PC-3 (cell line): ENCODE data around the gene ZNF507. TPM values are rescaled to one million over a fixed set of nuclear protein-coding genes. Genes with fewer than 3 reads are reported as not detected.
A peak's percentile ranks its signal among the peaks of the same experiment; 100 is the strongest.

Experiments
- ATAC-seq: fragments of 200-7000 bp; cut with Tn5 transposase; 2 replicates; pipeline ENCODE4 v1.9.1; 2020; ENCODE audit warnings: mild to moderate bottlenecking, moderate library complexity
- BruUV-seq: library from RNA; stranded (reverse); fragments of 400-500 nt; replicated peaks from 2 replicates; lab custom pipeline; 2021; lab: Mats Ljungman, UMichigan
- CTCF ChIA-PET: fragments of 300-600 bp; sonication (Branson Sonifier 250); formaldehyde crosslinking; loops from one replicate; lab custom pipeline; 2022; ENCODE audit warnings: antibody characterized with exemption; lab: Charles Lee
- POLR2A ChIA-PET: fragments of 300-600 bp; sonication (Branson Sonifier 250); formaldehyde crosslinking; loops from one replicate; lab custom pipeline; 2022; ENCODE audit warnings: antibody characterized with exemption; ENCODE audit not compliant: unreplicated experiment; lab: Charles Lee
- DNase-seq: peaks from one replicate; pipeline ENCODE4 v3.0.0-alpha.2; 2015
- H2AFZ ChIP-seq: fragments of 300-600 bp; sonication (generic); 2 replicates; pipeline ENCODE4 v1.6.0; 2016; ENCODE audit warnings: antibody characterized with exemption, low read length
- H3F3A ChIP-seq: fragments of 300-600 bp; sonication (generic); one replicate; pipeline ENCODE4 v1.6.0; 2017; ENCODE audit warnings: antibody characterized with exemption, low read length, control low read depth, mild to moderate bottlenecking; ENCODE audit not compliant: unreplicated experiment
- H3K27ac ChIP-seq: fragments of 300-600 bp; sonication (generic); 2 replicates; pipeline ENCODE4 v1.5.1; 2016; ENCODE audit warnings: mild to moderate bottlenecking, low read length
- H3K27me3 ChIP-seq: fragments of 300-600 bp; sonication (generic); 2 replicates; pipeline ENCODE4 v1.6.1; 2016; ENCODE audit warnings: low read length, mixed read lengths
- H3K36me3 ChIP-seq: fragments of 300-600 bp; sonication (generic); 2 replicates; pipeline ENCODE4 v1.6.1; 2016; ENCODE audit warnings: low read depth, mixed run types, low read length, mixed read lengths
- H3K4me1 ChIP-seq: fragments of 300-600 bp; sonication (generic); 2 replicates; pipeline ENCODE4 v1.5.1; 2016; ENCODE audit warnings: low read length; ENCODE audit not compliant: insufficient read depth
- H3K4me2 ChIP-seq: fragments of 300-600 bp; sonication (generic); 2 replicates; pipeline ENCODE4 v1.6.0; 2016; ENCODE audit warnings: low read length
- H3K4me3 ChIP-seq: fragments of 300-600 bp; sonication (generic); 2 replicates; pipeline ENCODE4 v1.5.1; 2016; ENCODE audit warnings: mild to moderate bottlenecking, low read length, mixed read lengths
- H3K79me2 ChIP-seq: fragments of 300-600 bp; sonication (generic); 2 replicates; pipeline ENCODE4 v1.6.1; 2017; ENCODE audit warnings: low read length, mixed read lengths
- H3K9ac ChIP-seq: fragments of 300-600 bp; sonication (generic); 2 replicates; pipeline ENCODE4 v1.6.0; 2016; ENCODE audit warnings: mild to moderate bottlenecking, low read length
- H3K9me2 ChIP-seq: fragments of 300-600 bp; sonication (generic); replicated peaks from 2 replicates; pipeline ENCODE4 v1.6.1; 2016; ENCODE audit warnings: mixed run types, low read length, mixed read lengths
- H3K9me3 ChIP-seq: fragments of 300-600 bp; sonication (generic); 2 replicates; pipeline ENCODE4 v1.6.1; 2016; ENCODE audit warnings: low read length, mixed read lengths
- H4K20me1 ChIP-seq: fragments of 300-600 bp; sonication (generic); 2 replicates; pipeline ENCODE4 v1.6.1; 2016; ENCODE audit warnings: low read length, mixed read lengths
- CTCF ChIP-seq: fragments of 300-600 bp; sonication (generic); conservative IDR thresholded peaks from 2 replicates; pipeline ENCODE4 v1.5.1; 2017; ENCODE audit warnings: antibody characterized with exemption, low read depth, mild to moderate bottlenecking, low read length
- EZH2 ChIP-seq: fragments of 300-600 bp; sonication (generic); IDR thresholded peaks from one replicate; pipeline ENCODE4 v1.6.1; 2017; ENCODE audit warnings: antibody characterized with exemption, mild to moderate bottlenecking, low read length; ENCODE audit not compliant: unreplicated experiment
- EZH2phosphoT487 ChIP-seq: fragments of 300-600 bp; sonication (generic); IDR thresholded peaks from 2 replicates; pipeline ENCODE4 v1.6.1; 2018; ENCODE audit warnings: mild to moderate bottlenecking, antibody characterized with exemption, low read length, borderline replicate concordance
- intact Hi-C: fragments of 100-400 bp; cut with micrococcal nuclease; formaldehyde crosslinking; loops from 2 replicates; pipeline ENCODE4 v1.9.0; 2023
- total RNA-seq: library from RNA; depleted of rRNA; stranded (reverse); fragments of >200 nt; gene quantifications from 2 replicates; pipeline ENCODE4 v1.2.3, GENCODE V29; 2014

The ZNF507 gene
- total RNA-seq, 1 experiment from 2014 or later, result 4.9 TPM

GRCh38 chr19:32343550-32344262 lies 1.7 kb upstream of the ZNF507 start:
- intact Hi-C loops, result loop anchor here (5.0 kb wide), 1 partner anchor 34 kb away; no protein-coding TSS in a partner anchor
- Histone ChIP-seq H3K4me2 (peak overlapping the region; percentile 52), H3K9me3 (no peaks in the 10 kb centered on the region), H3K4me1 (peaks cover 24% of the 10 kb centered on the region), H3K27me3 (no peaks in the 10 kb centered on the region), H3K27ac (peak overlapping the region; percentile 49), H3F3A (no peaks in the 10 kb centered on the region), H3K4me3 (peak overlapping the region; percentile 43; the same call in 1 of the 2 replicates), H3K9me2 (no peaks in the 10 kb centered on the region), H3K9ac (no peak overlapping the region), H2AFZ (no peak overlapping the region), H3K79me2 (peaks cover 33% of the 10 kb centered on the region), H4K20me1 (no peaks in the 10 kb centered on the region), H3K36me3 (no peaks in the 10 kb centered on the region; the same call in 1 of the 2 replicates)
- CTCF ChIA-PET, result no interaction called here
- peak; percentile 42 for ATAC-seq
- peak; percentile 84 for DNase-seq
- TF ChIP-seq CTCF (no peak), EZH2phosphoT487 (no peak)
- no TSS peak for BruUV-seq
- POLR2A ChIA-PET, result interaction anchor here (0.6 kb wide), 1 partner anchor 35 kb away, joined by 4 read pairs; no protein-coding TSS in a partner anchor

- Histone ChIP-seq H4K20me1 (no peaks in the 10 kb centered on the region), H3K4me2 (peak overlapping the region; percentile 97), H3K9me3 (no peaks in the 10 kb centered on the region), H3K9ac (peak overlapping the region; percentile 99), H3K36me3 (no peaks in the 10 kb centered on the region; the same call in 1 of the 2 replicates), H2AFZ (no peak overlapping the region), H3K9me2 (no peaks in the 10 kb centered on the region), H3K79me2 (peaks cover 56% of the 10 kb centered on the region), H3K4me1 (peaks cover 55% of the 10 kb centered on the region), H3K27ac (no peak overlapping the region), H3K27me3 (no peaks in the 10 kb centered on the region), H3F3A (no peaks in the 10 kb centered on the region), H3K4me3 (peak overlapping the region; percentile 95)
- ChIA-PET CTCF (no interaction called here), POLR2A (interaction anchor here (0.6 kb wide), 1 partner anchor 234 kb away, joined by 16 read pairs; the partner anchor contains the start of gene PDCD5)
- intact Hi-C loops, result loop anchor here (5.0 kb wide), 1 partner anchor 60 kb away; the partner anchor contains the start of gene DPY19L3
- no peak for ATAC-seq
- no peak for DNase-seq
- TF ChIP-seq EZH2phosphoT487, result no peak
- no peak for TF ChIP-seq CTCF
- TF ChIP-seq EZH2, result no peak
- no TSS peak for BruUV-seq
Measured at GRCh38 chr19:32346901-32347300, 1.5 kb downstream of the ZNF507 start.

GRCh38 chr19:32347573-32347972 lies 2.2 kb downstream of the ZNF507 start:
- H3K9me3 ChIP-seq, result no peaks in the 10 kb centered on the region
- no peaks in the 10 kb centered on the region; the same call in 1 of the 2 replicates for H3K36me3 ChIP-seq
- peak overlapping the region; percentile 97 for H3K4me2 ChIP-seq
- H3K79me2 ChIP-seq, result peaks cover 62% of the 10 kb centered on the region
- CTCF ChIA-PET, result no interaction called here
- H3K9me2 ChIP-seq, result no peaks in the 10 kb centered on the region
- POLR2A ChIA-PET, result no interaction called here
- H3K4me1 ChIP-seq, result peaks cover 61% of the 10 kb centered on the region
- H3K27me3 ChIP-seq, result no peaks in the 10 kb centered on the region
- no peaks in the 10 kb centered on the region for H4K20me1 ChIP-seq
- H2AFZ ChIP-seq, result no peak overlapping the region
- no peak overlapping the region for H3K27ac ChIP-seq
- H3K9ac ChIP-seq, result no peak overlapping the region
- no TSS peak for BruUV-seq
- no peak for TF ChIP-seq CTCF
- TF ChIP-seq EZH2, result no peak
- TF ChIP-seq EZH2phosphoT487, result no peak
- peak overlapping the region; percentile 95 for H3K4me3 ChIP-seq
- H3F3A ChIP-seq, result no peaks in the 10 kb centered on the region
- no peak for ATAC-seq
- DNase-seq, result no peak
- intact Hi-C loops, result loop anchor here (5.0 kb wide), 1 partner anchor 60 kb away; the partner anchor contains the start of gene DPY19L3
